Stomach smooth muscle (tissue), 2 donors: ENCODE measurements around the gene SPAG9.

ENCODE experiments used
- H3K27ac ChIP-seq: one replicate; pipeline ENCODE4 v1.7.0; 2013; ENCODE audit warnings: mild to moderate bottlenecking, low read length, inconsistent platforms
- H3K27me3 ChIP-seq, 2 donors: one replicate each; pipeline ENCODE4 v1.7.0; 2013; ENCODE audit warnings: low read length in 2 of 2; ENCODE audit not compliant: insufficient read depth in 2 of 2, control insufficient read depth in 1 of 2
- H3K36me3 ChIP-seq, 2 donors: one replicate each; pipeline ENCODE4 v1.7.0; 2013; ENCODE audit warnings: low read length in 2 of 2; ENCODE audit not compliant: control insufficient read depth in 2 of 2, insufficient read depth in 2 of 2
- H3K4me1 ChIP-seq: one replicate; pipeline ENCODE4 v1.7.0; 2013; ENCODE audit warnings: low read length; ENCODE audit not compliant: control insufficient read depth, insufficient read depth
- H3K4me3 ChIP-seq, 2 donors: one replicate each; pipeline ENCODE4 v1.7.0; 2013; ENCODE audit warnings: low read length in 2 of 2
- H3K9ac ChIP-seq, 2 donors: one replicate each; pipeline ENCODE4 v1.7.0; 2013; ENCODE audit warnings: low read length in 2 of 2, mild to moderate bottlenecking in 1 of 2
- H3K9me3 ChIP-seq, 2 donors: one replicate each; pipeline ENCODE4 v1.7.0; 2013; ENCODE audit warnings: low read length in 2 of 2; ENCODE audit not compliant: control insufficient read depth in 2 of 2
- donor health status: healthy.
- donor health status: Pancreatic carcinoma.

The SPAG9 gene

GRCh38 chr17:50931144-50931908 lies 189.3 kb downstream of the SPAG9 start:
- Histone ChIP-seq H3K36me3 (no peaks in the 10 kb centered on the region), H3K9me3 (no peaks in the 10 kb centered on the region), H3K27ac (peak overlapping the region; percentile 96), H3K4me3 (peak overlapping the region; percentile 57 to 71), H3K9ac (peak overlapping the region; percentile 80 to 81), H3K4me1 (peaks cover 42% of the 10 kb centered on the region), H3K27me3 (no peaks in the 10 kb centered on the region)

- Histone ChIP-seq H3K36me3 (no peaks in the 10 kb centered on the region), H3K9me3 (no peaks in the 10 kb centered on the region), H3K4me3 (no peak overlapping the region), H3K27me3 (no peaks in the 10 kb centered on the region), H3K9ac (no peak overlapping the region), H3K27ac (peak overlapping the region; percentile 96), H3K4me1 (peaks cover 51% of the 10 kb centered on the region)
Observed at GRCh38 chr17:50928646-50929045, 192.0 kb downstream of the SPAG9 start.

GRCh38 chr17:50927287-50927686 lies 193.4 kb downstream of the SPAG9 start:
- peak overlapping the region; percentile 96 for H3K27ac ChIP-seq

GRCh38 chr17:50926523-50926922 lies 194.1 kb downstream of the SPAG9 start:
- Histone ChIP-seq H3K27ac (no peak overlapping the region), H3K9me3 (no peaks in the 10 kb centered on the region), H3K9ac (no peak overlapping the region), H3K4me3 (no peak overlapping the region), H3K27me3 (no peaks in the 10 kb centered on the region), H3K4me1 (peaks cover 51% of the 10 kb centered on the region), H3K36me3 (no peaks in the 10 kb centered on the region)

More at GRCh38 chr17:50927287-50927686, 193.4 kb downstream of the SPAG9 start:
- peaks cover 50% of the 10 kb centered on the region for H3K4me1 ChIP-seq
- H3K9ac ChIP-seq = no peak overlapping the region
- H3K4me3 ChIP-seq = no peak overlapping the region
- H3K9me3 ChIP-seq = no peaks in the 10 kb centered on the region
- H3K27me3 ChIP-seq = no peaks in the 10 kb centered on the region
- H3K36me3 ChIP-seq = no peaks in the 10 kb centered on the region

- H3K9me3 ChIP-seq = no peaks in the 10 kb centered on the region
- no peak overlapping the region for H3K4me3 ChIP-seq
- H3K27me3 ChIP-seq = no peaks in the 10 kb centered on the region
- no peaks in the 10 kb centered on the region for H3K36me3 ChIP-seq
- H3K27ac ChIP-seq = no peak overlapping the region
- H3K4me1 ChIP-seq = peaks cover 51% of the 10 kb centered on the region
- H3K9ac ChIP-seq = no peak overlapping the region
Observed at GRCh38 chr17:50925296-50925891, 195.3 kb downstream of the SPAG9 start.

- H3K36me3 ChIP-seq = no peaks in the 10 kb centered on the region
- H3K4me3 ChIP-seq = no peak overlapping the region
- peaks cover 50% of the 10 kb centered on the region for H3K4me1 ChIP-seq
- no peak overlapping the region for H3K27ac ChIP-seq
- H3K9me3 ChIP-seq = no peaks in the 10 kb centered on the region
- no peaks in the 10 kb centered on the region for H3K27me3 ChIP-seq
- H3K9ac ChIP-seq = no peak overlapping the region
Observed at GRCh38 chr17:50924800-50925199, 195.9 kb downstream of the SPAG9 start.

- no peaks in the 10 kb centered on the region for H3K9me3 ChIP-seq
- H3K27me3 ChIP-seq = no peaks in the 10 kb centered on the region
- H3K4me1 ChIP-seq = peaks cover 49% of the 10 kb centered on the region
- H3K9ac ChIP-seq = no peak overlapping the region
- H3K4me3 ChIP-seq = no peak overlapping the region
- H3K36me3 ChIP-seq = no peaks in the 10 kb centered on the region
- no peak overlapping the region for H3K27ac ChIP-seq
Observed at GRCh38 chr17:50924300-50924699, 196.4 kb downstream of the SPAG9 start.

GRCh38 chr17:50923611-50924010 lies 197.1 kb downstream of the SPAG9 start:
- H3K9ac ChIP-seq = peak overlapping the region in 1 of 2 donors; percentile 14
- no peak overlapping the region for H3K27ac ChIP-seq
- H3K4me1 ChIP-seq = peaks cover 52% of the 10 kb centered on the region
- no peaks in the 10 kb centered on the region for H3K36me3 ChIP-seq
- H3K4me3 ChIP-seq = no peak overlapping the region
- no peaks in the 10 kb centered on the region for H3K9me3 ChIP-seq
- no peaks in the 10 kb centered on the region for H3K27me3 ChIP-seq

GRCh38 chr17:50922721-50923405 lies 197.8 kb downstream of the SPAG9 start:
- no peak overlapping the region for H3K27ac ChIP-seq
- H3K4me3 ChIP-seq = no peak overlapping the region
- H3K36me3 ChIP-seq = no peaks in the 10 kb centered on the region
- H3K27me3 ChIP-seq = no peaks in the 10 kb centered on the region
- H3K9ac ChIP-seq = no peak overlapping the region
- peaks cover 58% of the 10 kb centered on the region for H3K4me1 ChIP-seq
- H3K9me3 ChIP-seq = no peaks in the 10 kb centered on the region

- H3K4me1 ChIP-seq = peaks cover 58% of the 10 kb centered on the region
- no peak overlapping the region for H3K27ac ChIP-seq
- no peak overlapping the region for H3K9ac ChIP-seq
- no peak overlapping the region for H3K4me3 ChIP-seq
- no peaks in the 10 kb centered on the region for H3K9me3 ChIP-seq
- H3K27me3 ChIP-seq = no peaks in the 10 kb centered on the region
- H3K36me3 ChIP-seq = no peaks in the 10 kb centered on the region
Observed at GRCh38 chr17:50922107-50922506, 198.6 kb downstream of the SPAG9 start.
